ENCODE results near the gene IL20RA.
"Not testable (repeated sequence)": the region's sequence is repeated elsewhere in the genome, so short reads cannot be mapped to it uniquely, and the experiment has no call there.

The IL20RA gene

DNA sequence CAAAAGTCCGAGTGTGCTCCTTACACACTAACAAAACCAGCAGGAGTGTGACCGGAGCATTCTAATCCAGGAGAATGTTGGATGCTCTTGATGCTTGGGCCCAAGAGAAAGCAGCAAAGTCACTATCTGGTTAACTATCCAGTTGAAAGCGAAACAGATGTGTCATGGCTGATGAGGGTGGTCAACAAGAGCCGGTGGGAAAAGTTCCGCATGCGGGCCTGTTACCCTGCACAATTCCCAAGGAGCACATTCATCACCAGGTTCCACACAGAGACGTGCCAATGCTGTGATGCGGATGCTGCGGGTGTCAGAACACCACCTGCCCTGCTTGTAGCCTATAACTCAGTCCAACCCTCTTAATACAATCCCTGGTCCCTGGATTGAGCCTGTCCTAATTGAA lies 38.7 kb downstream of the IL20RA start:
- DNase-seq, result no peak

DNA sequence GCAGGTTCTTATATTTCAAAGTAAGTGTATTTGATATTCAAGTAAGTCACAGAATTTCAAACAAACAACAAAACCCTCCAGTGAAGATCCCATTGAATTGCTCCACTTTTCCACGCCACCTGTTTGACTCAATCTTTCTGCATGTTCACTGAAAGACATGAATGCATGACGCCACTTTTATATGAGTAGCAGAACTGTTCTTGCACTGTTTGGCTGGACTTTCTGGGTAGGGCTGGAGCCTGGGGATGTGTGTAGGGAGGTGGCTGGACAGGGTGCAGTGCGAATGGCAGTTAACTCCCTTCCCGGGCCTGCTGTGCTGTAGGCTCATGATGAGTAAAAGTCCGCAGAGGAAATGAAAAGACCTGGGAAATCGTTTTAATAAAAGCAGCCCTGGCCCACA lies 39.7 kb downstream of the IL20RA start:
- DNase-seq, result no peak

DNA sequence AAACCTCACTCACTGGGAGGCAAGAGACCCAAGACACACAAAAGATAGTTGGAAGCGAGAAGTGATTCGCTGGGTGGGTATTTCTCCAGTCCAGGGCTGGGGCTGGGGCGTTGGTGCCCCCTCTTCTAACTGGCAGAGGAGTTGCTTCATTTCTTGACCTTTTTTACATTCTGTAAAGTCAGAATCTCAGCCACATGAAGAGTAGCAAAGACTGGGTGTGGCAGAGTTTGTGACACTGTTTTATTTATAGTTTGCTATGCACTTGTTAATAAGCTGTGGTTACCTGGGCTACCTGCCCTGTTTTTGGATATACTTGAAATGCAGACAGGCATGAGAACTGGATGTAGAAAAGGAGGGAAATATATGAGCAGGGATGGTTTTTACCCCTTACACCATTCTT lies 42.3 kb downstream of the IL20RA start:
- DNase-seq, result no peak

GRCh38 chr6:137001977-137002302 lies 42.8 kb downstream of the IL20RA start:
- no peak for DNase-seq

GRCh38 chr6:137001299-137001976 lies 43.3 kb downstream of the IL20RA start:
- DNase-seq, result no peak

- no peak for DNase-seq
These were observed 43.9 kb downstream of the IL20RA start for GRCh38 chr6:137000825-137001224.

- DNase-seq, result no peak
These were observed 49.2 kb downstream of the IL20RA start for GRCh38 chr6:136995521-136995920.

DNA sequence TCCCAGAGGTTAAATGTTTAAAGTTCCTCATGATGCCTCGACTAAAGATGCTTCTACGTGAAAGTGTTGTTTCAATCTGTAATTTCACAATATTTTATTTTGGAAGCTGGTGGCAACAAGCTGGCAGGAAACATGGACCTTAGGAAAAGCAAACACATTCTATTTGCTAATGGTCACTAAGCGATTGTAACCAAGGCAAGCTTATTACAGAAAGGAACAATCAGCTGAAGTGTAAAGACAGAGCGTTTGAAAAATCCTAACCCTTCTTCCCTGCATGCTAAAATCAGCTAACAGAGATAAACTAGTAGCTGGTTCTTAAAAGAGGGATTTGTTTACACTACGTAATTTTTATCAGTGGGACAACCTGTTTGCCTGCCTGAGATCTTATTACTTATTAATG lies 50.0 kb downstream of the IL20RA start:
- DNase-seq, result no peak

DNA sequence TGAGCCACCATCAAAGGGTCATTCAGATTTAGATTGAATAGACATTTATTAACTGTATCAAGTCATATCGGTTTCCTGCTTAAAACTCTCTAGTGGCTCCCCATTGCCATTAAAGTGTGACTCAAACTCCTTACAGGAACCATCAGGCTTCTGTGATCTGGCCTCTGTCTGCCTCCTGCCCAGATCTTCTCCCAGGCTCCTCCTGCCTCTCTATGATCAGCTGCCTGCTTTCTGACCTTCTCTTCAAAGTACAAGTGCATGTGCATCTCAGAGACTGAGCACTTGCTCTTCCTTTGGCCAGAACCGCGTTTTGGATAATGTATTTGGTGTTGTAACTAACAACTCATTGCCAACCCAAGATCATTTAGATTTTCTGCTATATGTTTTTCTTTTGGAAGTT lies 52.7 kb downstream of the IL20RA start:
- DNase-seq, result no peak

GRCh38 chr6:136991646-136992045 lies 53.1 kb downstream of the IL20RA start:
- no peak for DNase-seq

DNA sequence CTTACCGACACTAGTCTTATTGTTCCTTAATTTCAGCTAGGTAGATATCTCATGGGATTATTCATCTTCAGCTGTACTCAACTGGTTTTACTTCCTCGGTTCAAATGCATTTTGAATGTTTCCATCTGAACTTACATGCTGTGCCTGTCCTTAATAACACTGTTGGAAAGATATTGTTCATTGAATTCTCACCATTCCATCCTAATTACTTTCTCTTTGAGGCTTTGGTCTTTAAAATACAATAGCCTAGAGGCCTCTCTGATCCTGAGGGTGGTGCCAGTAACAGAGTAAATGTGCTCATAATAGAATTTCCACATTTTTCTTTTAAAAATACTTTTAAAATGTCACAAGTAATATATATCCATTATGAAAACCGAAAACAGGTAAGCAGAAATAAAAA lies 54.0 kb downstream of the IL20RA start:
- DNase-seq, result no peak

- no peak for DNase-seq
These were observed 54.6 kb downstream of the IL20RA start for GRCh38 chr6:136990242-136990578.

GRCh38 chr6:136989571-136990241 lies 55.1 kb downstream of the IL20RA start:
- no peak for DNase-seq

DNA sequence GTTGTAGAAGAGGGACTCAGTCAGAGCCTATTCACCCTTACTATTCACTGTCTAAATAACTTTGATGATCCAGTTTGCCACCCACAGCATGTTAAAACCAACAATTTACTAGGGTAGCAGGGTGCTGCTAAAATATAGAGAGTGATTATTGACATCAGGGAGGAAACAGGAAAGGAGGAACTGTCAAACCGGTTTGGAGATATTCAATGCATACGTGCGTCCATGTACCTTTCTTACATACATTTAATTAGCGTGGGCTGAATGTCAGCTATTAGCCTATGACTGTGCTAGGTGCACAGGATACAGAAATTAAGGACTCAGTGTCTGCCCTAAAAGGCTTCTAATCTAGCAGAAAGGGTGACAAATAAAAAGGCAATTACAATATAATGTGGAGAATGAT lies 57.2 kb downstream of the IL20RA start:
- no peak for DNase-seq

- DNase-seq, result no peak
These were observed 59.3 kb downstream of the IL20RA start for GRCh38 chr6:136985502-136985901.

- no peak for DNase-seq
These were observed 60.2 kb downstream of the IL20RA start for GRCh38 chr6:136984578-136984977.

DNA sequence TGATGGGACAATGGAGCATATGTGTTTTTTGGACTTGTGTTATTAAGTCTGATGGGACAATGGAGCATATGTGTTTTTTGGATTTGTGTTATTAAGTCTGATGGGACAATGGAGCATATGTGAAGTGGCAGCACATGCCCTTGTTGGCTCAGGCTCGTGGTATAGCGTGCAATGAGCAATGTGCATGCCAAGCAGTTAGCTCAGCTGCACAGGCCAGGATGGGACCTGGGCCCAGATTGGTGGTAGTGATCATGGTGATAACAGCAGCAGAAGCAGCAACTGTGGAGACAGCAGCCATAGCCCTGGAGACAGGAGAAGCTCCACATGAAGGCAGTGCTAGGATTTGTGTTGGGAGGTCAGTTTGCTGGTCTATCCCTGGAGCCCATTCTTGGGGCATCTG lies 61.1 kb downstream of the IL20RA start:
- DNase-seq, result no peak

- no peak for DNase-seq
These were observed 61.8 kb downstream of the IL20RA start for GRCh38 chr6:136982928-136983327.

DNA sequence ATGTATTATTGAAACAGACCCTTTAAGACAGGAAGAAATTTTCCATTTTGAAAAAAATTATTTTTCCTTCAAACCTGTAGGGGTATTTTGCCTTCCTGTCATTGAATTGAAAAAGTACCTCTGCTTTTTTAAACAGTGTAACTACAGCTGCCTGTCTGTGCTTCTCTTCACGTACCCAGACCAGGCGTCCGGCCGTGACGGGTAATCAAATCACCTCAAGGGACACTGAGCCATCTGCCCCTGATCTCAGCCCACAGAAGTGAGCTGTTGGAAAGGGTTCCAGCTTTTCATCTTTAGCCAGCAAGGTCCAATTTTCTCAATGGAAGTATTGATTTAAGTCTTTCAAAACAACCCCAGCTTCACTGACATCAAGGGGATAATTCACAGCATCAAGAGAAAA lies 64.7 kb downstream of the IL20RA start:
- no peak for DNase-seq

DNA sequence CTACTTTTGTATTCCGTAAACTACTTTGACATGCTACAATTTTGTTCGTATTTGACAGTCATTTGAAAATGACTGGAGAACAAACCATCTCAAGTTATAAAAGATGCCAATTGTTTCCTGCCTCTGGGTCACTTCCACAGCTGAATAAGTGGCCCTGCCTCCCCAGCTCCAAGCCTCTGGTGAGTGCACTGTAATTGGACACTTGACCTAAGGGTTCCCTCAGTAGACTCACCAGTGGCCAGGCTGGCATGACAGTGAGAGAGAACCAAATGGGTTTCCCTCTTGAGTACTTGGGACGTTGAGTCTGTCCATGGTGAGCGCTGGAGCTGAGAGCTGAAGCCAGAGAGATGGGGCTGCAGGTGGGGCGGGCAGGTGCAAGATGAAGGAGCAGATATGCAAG lies 65.6 kb downstream of the IL20RA start:
- no peak for DNase-seq

DNA sequence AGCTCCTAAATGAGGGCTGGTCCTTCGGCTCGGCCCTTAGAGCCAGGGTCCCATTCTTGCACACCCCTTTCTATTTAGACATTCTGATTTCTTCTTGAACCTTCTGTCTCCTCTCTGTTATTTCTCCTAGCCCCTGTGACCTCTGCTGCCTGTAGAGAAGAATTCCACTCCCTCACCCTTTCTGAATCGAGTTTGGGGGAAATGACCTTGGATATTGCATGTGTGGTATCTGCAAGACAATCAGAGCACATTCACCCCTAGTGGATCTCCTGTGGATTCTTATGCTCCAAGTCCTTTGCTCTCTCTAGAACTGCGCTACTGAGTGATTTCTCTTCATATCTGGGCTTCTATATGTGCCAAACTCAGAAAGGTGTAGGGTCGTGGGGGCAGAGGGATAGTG lies 67.7 kb downstream of the IL20RA start:
- no peak for DNase-seq

- no peak for DNase-seq
These were observed 69.6 kb downstream of the IL20RA start for GRCh38 chr6:136975089-136975715.

- DNase-seq, result not testable (repeated sequence)
These were observed 71.0 kb downstream of the IL20RA start for GRCh38 chr6:136973781-136974180.

DNA sequence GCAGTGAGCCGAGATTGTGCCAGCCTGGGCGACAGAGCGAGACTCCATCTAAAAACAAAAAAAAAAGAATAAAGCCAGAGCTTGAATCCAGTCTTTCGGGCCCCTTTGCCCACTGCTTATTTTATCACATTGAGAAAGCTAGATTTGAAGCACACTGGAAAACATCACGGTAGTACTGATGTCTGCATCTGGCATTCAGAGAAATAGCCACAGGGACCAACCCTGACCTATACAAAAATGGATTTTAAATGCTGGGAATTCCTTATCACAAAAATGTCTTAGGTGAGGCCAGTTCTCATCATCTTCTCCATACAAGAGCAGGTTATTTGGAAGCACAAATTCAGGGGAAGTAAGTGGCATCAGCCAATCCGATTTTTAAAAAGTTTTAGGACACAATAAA lies 73.2 kb downstream of the IL20RA start:
- DNase-seq, result no peak

DNA sequence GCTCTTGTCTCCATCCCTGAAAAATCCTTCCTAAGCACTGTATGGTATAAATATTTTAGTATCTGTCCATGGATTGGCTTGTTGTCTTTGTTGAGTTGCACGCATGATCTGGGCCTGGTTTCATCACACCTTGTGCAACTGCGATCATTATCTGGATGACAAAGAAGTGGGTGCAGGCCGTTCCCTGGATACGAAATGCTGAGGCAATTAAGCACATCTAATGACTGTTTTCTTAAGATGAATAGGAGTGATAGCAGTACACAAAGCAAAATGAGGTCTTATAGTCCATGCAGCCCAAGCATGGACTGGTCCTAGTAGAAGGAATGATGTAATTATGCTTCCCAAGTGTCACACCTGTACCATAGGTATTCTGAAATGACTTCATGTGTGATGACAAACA lies 74.8 kb downstream of the IL20RA start:
- DNase-seq, result no peak

Data from NCI-H2227 treated with DMSO at 0.1 percent for 48 hours (cell line).